WERI-Rb-1 (cell line): Measurements from ENCODE around the gene PTPRT.
"Not testable (repeated sequence)": the region's sequence is repeated elsewhere in the genome, so short reads cannot be mapped to it uniquely, and the experiment has no call there.

Experiments
- DNase-seq: peaks from one replicate; pipeline ENCODE4 v3.0.0-alpha.2; 2020
- H3K27ac ChIP-seq: fragments of 250-450 bp; sonication (Bioruptor Pico); 2 replicates; pipeline ENCODE4 v1.5.1; 2020; ENCODE audit warnings: mild to moderate bottlenecking, moderate library complexity
- H3K27me3 ChIP-seq: fragments of 250-450 bp; sonication (Bioruptor Pico); 2 replicates; pipeline ENCODE4 v1.5.1; 2021; ENCODE audit warnings: mild to moderate bottlenecking, low read depth, moderate library complexity; ENCODE audit not compliant: insufficient read depth, severe bottlenecking
- H3K36me3 ChIP-seq: fragments of 250-450 bp; sonication (Bioruptor Pico); 2 replicates; pipeline ENCODE4 v1.5.1; 2020; ENCODE audit warnings: mild to moderate bottlenecking, moderate library complexity
- H3K4me3 ChIP-seq: 2 replicates; pipeline ENCODE4 v1.5.1; 2011; ENCODE audit warnings: low read depth, mild to moderate bottlenecking, control low read depth, low read length
- H3K9me3 ChIP-seq: fragments of 250-450 bp; sonication (Bioruptor Pico); 2 replicates; pipeline ENCODE4 v1.5.1; 2021; ENCODE audit warnings: mild to moderate bottlenecking, moderate library complexity; ENCODE audit not compliant: severe bottlenecking
- CTCF ChIP-seq: IDR thresholded peaks from 2 replicates; pipeline ENCODE4 v1.5.1; 2011; ENCODE audit warnings: low read depth, mild to moderate bottlenecking, control low read depth, inconsistent platforms, low read length

Gene PTPRT

DNA sequence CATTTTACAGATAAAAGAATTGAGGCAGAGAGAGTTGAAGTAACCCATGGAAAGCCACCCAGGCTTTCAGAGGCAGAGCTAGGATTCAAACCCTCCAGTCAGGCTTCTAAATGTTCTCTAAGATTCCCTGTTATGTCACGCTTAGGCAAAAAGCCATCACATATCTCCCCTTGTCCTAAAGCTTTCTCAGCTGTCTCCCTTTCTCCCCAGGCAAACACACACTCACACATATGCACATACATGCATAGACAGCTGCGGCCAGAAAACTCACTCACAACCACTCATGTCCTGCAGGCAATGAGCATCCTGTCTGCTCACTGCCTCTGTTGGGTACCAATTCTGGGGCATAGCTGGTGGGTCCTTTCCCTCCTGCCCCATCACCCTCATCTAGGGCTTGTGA is 975.6 kb downstream of the PTPRT start:
- no peaks in the 10 kb centered on the region for H3K36me3 ChIP-seq
- TF ChIP-seq CTCF = no peak
- no peak overlapping the region for H3K4me3 ChIP-seq
- no peaks in the 10 kb centered on the region for H3K27me3 ChIP-seq
- no peak overlapping the region for H3K27ac ChIP-seq
- no peak for DNase-seq
- H3K9me3 ChIP-seq = no peaks in the 10 kb centered on the region

DNA sequence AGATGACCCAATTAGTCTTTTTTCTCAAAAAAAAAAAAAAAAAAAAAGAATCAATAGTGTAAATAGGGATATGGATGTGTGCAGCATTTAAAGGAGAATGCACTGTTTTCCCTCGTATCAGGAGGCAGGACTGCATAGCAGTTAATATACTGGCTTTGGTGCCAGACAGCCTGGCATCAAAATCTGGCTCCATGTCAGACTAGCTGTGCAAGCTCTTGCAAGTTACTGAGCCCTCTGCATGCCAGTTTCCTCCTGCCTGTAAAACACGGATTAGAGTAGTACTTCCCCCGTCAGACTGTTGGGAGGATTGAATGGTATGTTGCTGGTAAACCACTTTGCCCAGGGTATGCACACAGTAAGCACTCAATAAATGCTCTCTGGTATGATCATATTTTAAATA is 977.3 kb downstream of the PTPRT start:
- no peak for DNase-seq
- Histone ChIP-seq H3K36me3 (no peaks in the 10 kb centered on the region), H3K27ac (no peak overlapping the region), H3K4me3 (no peak overlapping the region), H3K9me3 (no peaks in the 10 kb centered on the region), H3K27me3 (no peaks in the 10 kb centered on the region)
- no peak for TF ChIP-seq CTCF

GRCh38 chr20:42206557-42206956 is 983.1 kb downstream of the PTPRT start:
- H3K27ac ChIP-seq, H3K36me3 ChIP-seq, DNase-seq, H3K27me3 ChIP-seq, H3K9me3 ChIP-seq, H3K4me3 ChIP-seq: not testable (repeated sequence)

- Histone ChIP-seq H3K27ac (no peak overlapping the region), H3K36me3 (no peaks in the 10 kb centered on the region), H3K9me3 (no peaks in the 10 kb centered on the region), H3K4me3 (no peak overlapping the region), H3K27me3 (no peaks in the 10 kb centered on the region)
- TF ChIP-seq CTCF = peak; percentile 39; the same call in 1 of the 2 replicates
- peak; percentile 52 for DNase-seq
These were observed 985.5 kb downstream of the PTPRT start for GRCh38 chr20:42204109-42204660.

- Histone ChIP-seq H3K27ac (no peak overlapping the region), H3K36me3 (no peaks in the 10 kb centered on the region), H3K27me3 (no peaks in the 10 kb centered on the region), H3K9me3 (no peaks in the 10 kb centered on the region), H3K4me3 (no peak overlapping the region)
- DNase-seq = no peak
- no peak for TF ChIP-seq CTCF
These were observed 992.1 kb downstream of the PTPRT start for GRCh38 chr20:42197599-42197998.

DNA sequence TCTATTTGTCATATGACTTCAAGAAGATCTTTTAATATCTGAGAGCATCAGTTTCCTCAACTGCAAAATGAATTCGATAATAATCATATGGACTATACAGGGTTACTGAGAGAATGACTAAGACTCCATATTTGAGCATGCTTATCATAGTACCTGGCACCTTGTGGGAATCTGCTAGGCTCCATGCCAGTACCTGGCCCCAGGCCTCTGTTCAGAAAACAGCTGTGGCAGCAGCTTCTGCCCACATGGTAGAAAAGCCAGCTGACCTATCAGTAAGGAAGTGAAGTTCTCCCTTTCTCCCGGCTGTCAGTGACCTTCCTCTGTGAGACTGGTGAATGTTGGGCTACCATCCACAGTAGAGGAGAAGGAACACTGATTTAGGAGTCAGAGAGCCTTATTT is 996.6 kb downstream of the PTPRT start:
- H3K4me3 ChIP-seq = no peak overlapping the region
- no peaks in the 10 kb centered on the region for H3K36me3 ChIP-seq
- no peak for DNase-seq
- TF ChIP-seq CTCF = no peak
- no peak overlapping the region for H3K27ac ChIP-seq
- no peaks in the 10 kb centered on the region for H3K27me3 ChIP-seq
- no peaks in the 10 kb centered on the region for H3K9me3 ChIP-seq
